HEK293 (cell line): ENCODE results near the gene COL9A1.

Experiments used
- CTCF ChIA-PET: fragments of 350-600 bp; formaldehyde crosslinking; extraction: SDS; loops from one replicate; lab custom pipeline; 2021; ENCODE audit warnings: antibody characterized with exemption; lab: Yijun Ruan, JAX
- POLR2A ChIA-PET: fragments of 300-600 bp; formaldehyde crosslinking; extraction: SDS; loops from one replicate; lab custom pipeline; 2020; ENCODE audit warnings: antibody characterized with exemption, inconsistent platforms; lab: Yijun Ruan, JAX
- H3K27ac ChIP-seq: fragments of 200-500 bp; sonication (Bioruptor generic); 2 replicates; pipeline ENCODE4 v1.5.1; 2014; ENCODE audit warnings: low read depth, low read length, control low read depth, inconsistent platforms; ENCODE audit errors: extremely low read depth
- H3K36me3 ChIP-seq, 2 experiments: fragments of 200-500 bp in 1 of 2; sonication (Bioruptor generic) in 1 of 2; 1 replicate in 1 of 2; 2 replicates in 1 of 2; pipeline ENCODE4 v1.5.1; 2014 to 2017; ENCODE audit warnings: inconsistent platforms in 2 of 2, low read length in 2 of 2; ENCODE audit not compliant: control insufficient read depth in 2 of 2, insufficient read depth in 1 of 2
- H3K4me1 ChIP-seq: fragments of 200-500 bp; sonication (Bioruptor generic); 2 replicates; pipeline ENCODE4 v1.5.1; 2014; ENCODE audit warnings: mild to moderate bottlenecking, low read length, inconsistent platforms; ENCODE audit not compliant: control insufficient read depth, insufficient read depth
- H3K4me3 ChIP-seq: 2 replicates; pipeline ENCODE4 v1.5.1; 2011; ENCODE audit warnings: low read depth, mild to moderate bottlenecking, control low read depth, low read length, moderate library complexity
- H3K9me3 ChIP-seq: fragments of 200-500 bp; sonication (Bioruptor generic); 2 replicates; pipeline ENCODE4 v1.5.1; 2014; ENCODE audit warnings: low read depth, low read length, inconsistent platforms; ENCODE audit not compliant: control insufficient read depth, insufficient read depth
- GLI2 ChIP-seq: fragments of 450-650 bp; formaldehyde crosslinking; IDR thresholded peaks from 2 replicates; pipeline ENCODE4; 2017; ENCODE audit warnings: missing biosample characterization, missing genetic modification characterization, low read depth, borderline replicate concordance
- SALL2 ChIP-seq: fragments of 450-650 bp; formaldehyde crosslinking; IDR thresholded peaks from 2 replicates; pipeline ENCODE4 v1.5.0; 2017; ENCODE audit warnings: missing biosample characterization, mild to moderate bottlenecking, missing genetic modification characterization, borderline replicate concordance
- ZBTB10 ChIP-seq: fragments of 450-650 bp; formaldehyde crosslinking; IDR thresholded peaks from 2 replicates; pipeline ENCODE4 v1.5.1; 2016; ENCODE audit warnings: missing biosample characterization, missing genetic modification characterization
- ZNF132 ChIP-seq: fragments of 450-650 bp; formaldehyde crosslinking; IDR thresholded peaks from 2 replicates; pipeline ENCODE4 v1.5.1; 2017; ENCODE audit warnings: missing biosample characterization, missing genetic modification characterization, borderline replicate concordance
- ZNF133 ChIP-seq: fragments of 450-650 bp; formaldehyde crosslinking; IDR thresholded peaks from 2 replicates; pipeline ENCODE4 v1.5.1; 2016; ENCODE audit warnings: missing biosample characterization, missing genetic modification characterization
- ZNF138 ChIP-seq: fragments of 450-650 bp; formaldehyde crosslinking; IDR thresholded peaks from 2 replicates; pipeline ENCODE4 v1.5.1; 2016; ENCODE audit warnings: missing biosample characterization, missing genetic modification characterization, borderline replicate concordance
- ZNF157 ChIP-seq: fragments of 450-650 bp; formaldehyde crosslinking; IDR thresholded peaks from 2 replicates; pipeline ENCODE4 v1.5.1; 2016; ENCODE audit warnings: missing biosample characterization, missing genetic modification characterization
- ZNF175 ChIP-seq: fragments of 450-650 bp; formaldehyde crosslinking; IDR thresholded peaks from 2 replicates; pipeline ENCODE4 v1.5.1; 2016; ENCODE audit warnings: missing biosample characterization, missing genetic modification characterization
- ZNF19 ChIP-seq: fragments of 450-650 bp; formaldehyde crosslinking; IDR thresholded peaks from 2 replicates; pipeline ENCODE4; 2016; ENCODE audit warnings: missing biosample characterization, missing genetic modification characterization, low read depth
- ZNF26 ChIP-seq: fragments of 450-650 bp; formaldehyde crosslinking; IDR thresholded peaks from 2 replicates; pipeline ENCODE4 v1.5.1; 2016; ENCODE audit warnings: missing biosample characterization, missing genetic modification characterization
- ZNF280D ChIP-seq: fragments of 450-650 bp; formaldehyde crosslinking; IDR thresholded peaks from 2 replicates; pipeline ENCODE4 v1.5.1; 2016; ENCODE audit warnings: missing biosample characterization, missing genetic modification characterization
- ZNF37A ChIP-seq: fragments of 450-650 bp; IDR thresholded peaks from 2 replicates; pipeline ENCODE4 v1.5.1; 2018; ENCODE audit warnings: missing biosample characterization, missing genetic modification characterization
- ZNF426 ChIP-seq: fragments of 450-650 bp; formaldehyde crosslinking; IDR thresholded peaks from 2 replicates; pipeline ENCODE4 v1.5.1; 2017; ENCODE audit warnings: missing biosample characterization, missing genetic modification characterization, mild to moderate bottlenecking, inconsistent platforms, moderate library complexity
- ZNF510 ChIP-seq: fragments of 450-650 bp; formaldehyde crosslinking; IDR thresholded peaks from 2 replicates; pipeline ENCODE4 v1.5.1; 2018; ENCODE audit warnings: mild to moderate bottlenecking, missing genetic modification characterization, missing biosample characterization; ENCODE audit not compliant: insufficient replicate concordance
- ZNF548 ChIP-seq: fragments of 450-650 bp; formaldehyde crosslinking; IDR thresholded peaks from 2 replicates; pipeline ENCODE4 v1.5.1; 2016; ENCODE audit warnings: missing biosample characterization, missing genetic modification characterization
- ZNF677 ChIP-seq: fragments of 450-650 bp; IDR thresholded peaks from 2 replicates; pipeline ENCODE4 v1.5.0; 2018; ENCODE audit warnings: missing biosample characterization, mild to moderate bottlenecking, missing genetic modification characterization, moderate library complexity
- ZNF776 ChIP-seq: fragments of 450-650 bp; formaldehyde crosslinking; IDR thresholded peaks from 2 replicates; pipeline ENCODE4 v1.5.0; 2017; ENCODE audit warnings: missing biosample characterization, missing genetic modification characterization, borderline replicate concordance
- ZNF785 ChIP-seq: fragments of 450-650 bp; formaldehyde crosslinking; IDR thresholded peaks from 2 replicates; pipeline ENCODE4 v1.5.1; 2016; ENCODE audit warnings: missing biosample characterization, missing genetic modification characterization
- ZNF791 ChIP-seq: fragments of 450-650 bp; formaldehyde crosslinking; IDR thresholded peaks from 2 replicates; pipeline ENCODE4 v1.5.1; 2016; ENCODE audit warnings: missing biosample characterization, missing genetic modification characterization
- ZNF837 ChIP-seq: fragments of 450-650 bp; formaldehyde crosslinking; IDR thresholded peaks from 2 replicates; pipeline ENCODE4 v1.5.1; 2016; ENCODE audit warnings: missing biosample characterization, missing genetic modification characterization

COL9A1 gene

GRCh38 chr6:70180901-70181599, 121.8 kb downstream of the COL9A1 start:
- H3K36me3 ChIP-seq: no peaks in the 10 kb centered on the region
- no peak overlapping the region for H3K27ac ChIP-seq
- no peak overlapping the region for H3K4me3 ChIP-seq
- peaks cover 7% of the 10 kb centered on the region; the same call in 1 of the 2 replicates for H3K4me1 ChIP-seq
- ChIA-PET CTCF (interaction anchor here (0.5 kb wide), 1 partner anchor 73 kb away, joined by 5 read pairs; no protein-coding TSS in a partner anchor), POLR2A (no interaction called here)
- no peak for TF ChIP-seq ZNF785 (tag by site-specific recombination)
- TF ChIP-seq ZNF426: no peak
- no peak for TF ChIP-seq ZNF157 (tag by site-specific recombination)
- no peak for TF ChIP-seq ZNF138 (tag by site-specific recombination)
- TF ChIP-seq ZNF280D (tag by site-specific recombination): no peak
- TF ChIP-seq GLI2 (tag by site-specific recombination): no peak
- TF ChIP-seq ZNF132 (tag by site-specific recombination): no peak
- no peaks in the 10 kb centered on the region for H3K9me3 ChIP-seq

- Histone ChIP-seq H3K4me3 (no peak overlapping the region), H3K4me1 (peaks cover 7% of the 10 kb centered on the region; the same call in 1 of the 2 replicates), H3K9me3 (no peaks in the 10 kb centered on the region), H3K27ac (no peak overlapping the region), H3K36me3 (no peaks in the 10 kb centered on the region)
- no peak for TF ChIP-seq ZNF26 (tag by site-specific recombination)
- TF ChIP-seq ZNF776 (tag by site-specific recombination): no peak
- no peak for TF ChIP-seq ZBTB10 (tag by site-specific recombination)
- peak; percentile 50; the same call in 1 of the 2 replicates for TF ChIP-seq ZNF677 (tag by site-specific recombination)
- TF ChIP-seq ZNF510: no peak
- no peak for TF ChIP-seq SALL2 (tag by site-specific recombination)
- peak; percentile 91 for TF ChIP-seq ZNF133 (tag by site-specific recombination)
- no peak for TF ChIP-seq ZNF19 (tag by site-specific recombination)
- TF ChIP-seq ZNF37A (tag by site-specific recombination): no peak
- no peak for TF ChIP-seq ZNF132 (tag by site-specific recombination)
- TF ChIP-seq ZNF175: no peak
- TF ChIP-seq ZNF548 (tag by site-specific recombination): no peak
- no peak for TF ChIP-seq ZNF837
- TF ChIP-seq ZNF791 (tag by site-specific recombination): no peak
- CTCF ChIA-PET: no interaction called here
- POLR2A ChIA-PET: no interaction called here
Observed at GRCh38 chr6:70180183-70180900, 122.5 kb downstream of the COL9A1 start.
